H1 (cell line): ENCODE measurements around the gene IFNL1. TPM values are rescaled to one million over a fixed set of nuclear protein-coding genes. Genes with fewer than 3 reads are reported as not detected.

Experiments used
- CTCF ChIA-PET: fragments of 300-600 bp; sonication (Branson Sonifier 250); formaldehyde crosslinking; loops from one replicate; lab custom pipeline; 2021; ENCODE audit not compliant: partially characterized antibody; lab: Charles Lee
- POLR2A ChIA-PET: fragments of 300-600 bp; sonication (Branson Sonifier 250); formaldehyde crosslinking; loops from one replicate; lab custom pipeline; 2021; ENCODE audit warnings: inconsistent platforms; ENCODE audit not compliant: partially characterized antibody; lab: Charles Lee
- DNase-seq, 2 experiments: peaks; one replicate each; pipeline versions ENCODE4 v3.0.0 to v3.0.0-alpha.2; 2010 to 2022; ENCODE audit warnings: low spot score in 2 of 2, low read depth in 1 of 2, mixed read lengths in 1 of 2
- FAIRE-seq: peaks from 2 replicates; lab custom pipeline; 2011; peaks lifted over from hg19 to GRCh38; lab: Jason Lieb, UNC
- H2AFZ ChIP-seq: 2 replicates; pipeline ENCODE4 v1.8.1; 2012; ENCODE audit warnings: low read length, inconsistent platforms
- H2AK5ac ChIP-seq: 2 replicates; pipeline ENCODE4 v1.6.1; 2013; ENCODE audit warnings: low read depth, low read length
- H2BK120ac ChIP-seq: replicated peaks from 2 replicates; pipeline ENCODE3; 2013; ENCODE audit warnings: low read depth, low read length, inconsistent platforms
- H2BK12ac ChIP-seq: 2 replicates; pipeline ENCODE4 v1.6.1; 2013; ENCODE audit warnings: low read depth, low read length
- H2BK15ac ChIP-seq: 2 replicates; pipeline ENCODE4 v1.6.1; 2013; ENCODE audit warnings: low read length
- H2BK20ac ChIP-seq: 2 replicates; pipeline ENCODE4 v1.6.1; 2013; ENCODE audit warnings: low read length
- H2BK5ac ChIP-seq: 2 replicates; pipeline ENCODE4 v1.6.1; 2013; ENCODE audit warnings: low read depth, low read length
- H3K14ac ChIP-seq: 2 replicates; pipeline ENCODE4 v1.6.1; 2013; ENCODE audit warnings: inconsistent platforms; ENCODE audit not compliant: insufficient read length
- H3K18ac ChIP-seq: 2 replicates; pipeline ENCODE4 v1.6.1; 2013; ENCODE audit warnings: low read length; ENCODE audit errors: extremely low read depth
- H3K23ac ChIP-seq: 2 replicates; pipeline ENCODE4 v1.6.1; 2013; ENCODE audit warnings: inconsistent platforms; ENCODE audit not compliant: insufficient read length
- H3K23me2 ChIP-seq: 2 replicates; pipeline ENCODE4 v1.6.1; 2013; ENCODE audit warnings: low read depth, low read length
- H3K27ac ChIP-seq: 2 replicates; pipeline ENCODE4 v1.6.1; 2011; ENCODE audit warnings: low read depth, low read length, inconsistent platforms
- H3K27me3 ChIP-seq, 4 experiments: replicated peaks in 1 of 4; 1 replicate in 1 of 4; 2 replicates in 3 of 4; pipeline versions ENCODE4 v1.6.1 to v1.8.1; 2011 to 2013; ENCODE audit warnings: low read length in 3 of 4, mild to moderate bottlenecking in 3 of 4, inconsistent platforms in 2 of 4, mixed read lengths in 2 of 4, moderate library complexity in 1 of 4; ENCODE audit not compliant: control insufficient read depth in 3 of 4, insufficient read depth in 3 of 4; ENCODE audit errors: extremely low read depth in 1 of 4
- H3K36me3 ChIP-seq, 4 experiments: 2 replicates each; pipeline versions ENCODE4 v1.6.1 to v1.8.1; 2011 to 2013; ENCODE audit warnings: mild to moderate bottlenecking in 4 of 4, low read length in 3 of 4, moderate library complexity in 2 of 4, control low read depth in 1 of 4, inconsistent platforms in 1 of 4; ENCODE audit not compliant: insufficient read depth in 4 of 4, control insufficient read depth in 2 of 4
- H3K4ac ChIP-seq: replicated peaks from 2 replicates; pipeline ENCODE3; 2013; ENCODE audit warnings: low read length, low read depth, mixed read lengths, inconsistent platforms; ENCODE audit not compliant: insufficient read length
- H3K4me1 ChIP-seq, 4 experiments: replicated peaks in 1 of 4; 1 replicate in 1 of 4; 2 replicates in 3 of 4; pipeline versions ENCODE4 v1.6.1 to v1.8.1; 2011 to 2013; ENCODE audit warnings: low read length in 3 of 4, inconsistent platforms in 2 of 4, mixed read lengths in 1 of 4; ENCODE audit not compliant: insufficient read depth in 4 of 4, control insufficient read depth in 3 of 4
- H3K4me2 ChIP-seq, 2 experiments: 2 replicates each; pipeline versions ENCODE4 v1.6.1 to v1.8.1; 2011 to 2013; ENCODE audit warnings: low read depth in 2 of 2, low read length in 2 of 2, control low read depth in 1 of 2, inconsistent platforms in 1 of 2, mild to moderate bottlenecking in 1 of 2; ENCODE audit not compliant: insufficient read depth in 1 of 2
- H3K4me3 ChIP-seq, 4 experiments: fragments of 200-600, 300-600 bp in 1 of 4; sonication (generic), shearing (Covaris generic), sonication (Bioruptor Twin) in 1 of 4; 2 replicates each; pipeline versions ENCODE4 v1.5.1 to v1.8.1; 2011 to 2016; ENCODE audit warnings: low read length in 4 of 4, low read depth in 3 of 4, control low read depth in 2 of 4, inconsistent platforms in 2 of 4, mild to moderate bottlenecking in 2 of 4, mixed read lengths in 1 of 4, moderate library complexity in 1 of 4; ENCODE audit not compliant: insufficient read depth in 2 of 4; ENCODE audit errors: extremely low read depth in 1 of 4
- H3K56ac ChIP-seq: replicated peaks from 2 replicates; pipeline ENCODE3; 2013; ENCODE audit warnings: low read depth, mild to moderate bottlenecking, mixed read lengths, low read length, inconsistent platforms; ENCODE audit not compliant: insufficient read length
- H3K79me1 ChIP-seq: 2 replicates; pipeline ENCODE4 v1.6.1; 2013; ENCODE audit warnings: low read depth, low read length, control low read depth
- H3K79me2 ChIP-seq, 2 experiments: 2 replicates each; pipeline versions ENCODE4 v1.6.1 to v1.8.1; 2012 to 2013; ENCODE audit warnings: low read length in 2 of 2, mild to moderate bottlenecking in 2 of 2, inconsistent platforms in 1 of 2; ENCODE audit not compliant: insufficient read depth in 2 of 2, control insufficient read depth in 1 of 2
- H3K9ac ChIP-seq, 4 experiments: replicated peaks in 1 of 4; 1 replicate in 1 of 4; 2 replicates in 3 of 4; pipeline versions ENCODE4 v1.6.1 to v1.8.1; 2011 to 2013; ENCODE audit warnings: low read depth in 3 of 4, low read length in 3 of 4, control low read depth in 2 of 4, mild to moderate bottlenecking in 2 of 4, moderate library complexity in 2 of 4, inconsistent platforms in 1 of 4; ENCODE audit errors: extremely low read depth in 1 of 4
- H3K9me3 ChIP-seq, 2 experiments: 2 replicates each; pipeline versions ENCODE4 v1.6.1 to v1.8.1; 2012 to 2013; ENCODE audit warnings: mild to moderate bottlenecking in 2 of 2, moderate library complexity in 2 of 2, control low read depth in 1 of 2, inconsistent platforms in 1 of 2, low read depth in 1 of 2, low read length in 1 of 2, mixed read lengths in 1 of 2; ENCODE audit not compliant: insufficient read depth in 2 of 2
- H4K20me1 ChIP-seq, 2 experiments: replicated peaks in 1 of 2; 2 replicates each; pipeline versions ENCODE3 to v1.8.1; 2011 to 2013; ENCODE audit warnings: inconsistent platforms in 2 of 2, low read length in 2 of 2, mild to moderate bottlenecking in 1 of 2; ENCODE audit not compliant: insufficient read depth in 2 of 2, control insufficient read depth in 1 of 2
- H4K5ac ChIP-seq: 2 replicates; pipeline ENCODE4 v1.6.1; 2013; ENCODE audit warnings: low read length, low read depth, mixed read lengths, inconsistent platforms; ENCODE audit not compliant: insufficient read length
- H4K8ac ChIP-seq: 2 replicates; pipeline ENCODE4 v1.8.0; 2013; ENCODE audit warnings: mild to moderate bottlenecking, moderate library complexity, low read length, inconsistent platforms; ENCODE audit not compliant: insufficient read depth; ENCODE audit errors: extremely low read depth
- H4K91ac ChIP-seq: replicated peaks from 2 replicates; pipeline ENCODE3; 2013; ENCODE audit warnings: low read length, mixed read lengths, inconsistent platforms; ENCODE audit not compliant: insufficient read length
- HDAC6 ChIP-seq: IDR thresholded peaks from one replicate; pipeline ENCODE4 v1.7.1; 2012; ENCODE audit warnings: low read depth, mild to moderate bottlenecking, inconsistent platforms, low read length, moderate library complexity
- RBBP5 ChIP-seq: IDR thresholded peaks from 2 replicates; pipeline ENCODE4 v1.7.1; 2012; ENCODE audit warnings: low read depth, mild to moderate bottlenecking, inconsistent platforms, low read length, moderate library complexity, borderline replicate concordance
- RFX5 ChIP-seq: IDR thresholded peaks from 2 replicates; pipeline ENCODE4 v1.6.1; 2011; ENCODE audit warnings: low read depth, low read length, improper control_type of control experiment, borderline replicate concordance
- TAF1 ChIP-seq: IDR thresholded peaks from 2 replicates; pipeline ENCODE4 v1.6.1; 2011; ENCODE audit warnings: mild to moderate bottlenecking, low read depth, low read length
- WGBS, 2 experiments: shearing (Covaris generic) in 1 of 2; methylation state at CpG; one replicate each; pipeline versions ENCODE4 v1.1.6 to v1.1.7; 2013 to 2015; ENCODE audit warnings: low lambda C conversion rate in 2 of 2, mixed read lengths in 2 of 2, inconsistent platforms in 1 of 2, low coverage in 1 of 2, missing lambda C conversion rate in 1 of 2; ENCODE audit not compliant: insufficient replicate concordance in 2 of 2, insufficient coverage in 1 of 2, insufficient read length in 1 of 2; ENCODE audit errors: extremely low coverage in 1 of 2, missing lambda C conversion rate in 1 of 2; 5-methylcytosine and 5-hydroxymethylcytosine counted together
- polyA plus RNA-seq, 7 experiments: library from polyadenylated mRNA; depleted of rRNA in 3 of 7; stranded (reverse) in 5 of 7; unstranded in 2 of 7; fragments of >200 nt in 5 of 7; fragments of 200-250 nt in 2 of 7; gene quantifications; 1 replicate in 5 of 7; 2 replicates in 1 of 7; 4 replicates in 1 of 7; pipeline versions ENCODE4 v1.2.1 to v1.2.3, GENCODE V29; 2011 to 2013; ENCODE audit warnings: missing spikeins in 2 of 7, mixed read lengths in 2 of 7
- total RNA-seq: library from RNA; stranded (reverse); fragmentation: NEBNext Ultra II Directional; extraction: Animal tissue kit (Norgen Biotek cat#: 25700); gene quantifications from 2 replicates; pipeline ENCODE4 v1.2.1, GENCODE V29; 2021
- TF ChIP-seq, protein P1 (sequence below): IDR thresholded peaks from 2 replicates; pipeline ENCODE4 v1.6.1; 2012; ENCODE audit warnings: inconsistent platforms
- TF ChIP-seq, protein P2 (sequence below): IDR thresholded peaks from 2 replicates; pipeline ENCODE4 v1.6.1; 2012; ENCODE audit warnings: inconsistent platforms

The IFNL1 gene
- total and polyA plus RNA-seq, 2 of the 8 experiments (the other 6 are each of a cell fraction or from before 2014, with no cell fraction given) = not detected

DNA sequence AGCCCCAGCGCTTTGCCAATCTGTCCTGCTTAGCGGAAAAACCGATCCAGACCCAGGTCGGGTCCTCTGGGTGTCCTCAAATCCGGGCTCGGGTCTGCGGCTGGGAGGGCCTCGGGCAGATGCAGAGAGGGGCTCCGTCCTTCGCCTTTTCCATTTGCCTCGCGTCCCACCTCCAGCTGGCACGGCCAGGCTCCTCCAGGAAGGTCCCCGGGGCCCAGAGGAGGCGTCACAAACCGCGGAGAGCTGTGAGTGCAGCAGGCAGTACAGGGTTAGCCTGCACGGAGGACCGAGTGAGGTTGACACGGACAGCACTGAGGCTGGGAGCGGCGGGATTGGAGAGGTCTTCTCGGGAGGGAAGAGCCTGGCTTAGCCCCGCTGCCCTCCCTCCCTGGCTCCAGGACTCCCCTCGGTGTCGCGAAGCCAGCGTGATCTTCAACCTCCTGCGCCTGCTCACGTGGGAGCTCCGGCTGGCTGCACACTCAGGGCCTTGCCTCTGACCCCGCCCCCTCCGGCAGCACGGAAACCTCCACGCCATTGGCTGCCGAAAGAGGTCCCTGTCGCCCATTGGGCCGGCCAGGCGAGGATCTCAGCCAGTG is 30.8 kb upstream of the IFNL1 start:
- Histone ChIP-seq H3K4me1 (peaks cover 0 to 13% (median 7%) of the 10 kb centered on the region in 4 experiments; a peak in 4 of 7 replicates), H3K14ac (no peak overlapping the region), H3K4ac (no peak overlapping the region), H4K20me1 (peaks cover 0 to 4% of the 10 kb centered on the region in 2 experiments), H3K79me2 (no peaks in the 10 kb centered on the region), H3K9me3 (peaks cover 0 to 12% of the 10 kb centered on the region in 2 experiments; a peak in 2 of 4 replicates), H3K4me2 (peak overlapping the region; percentile 75 to 80), H3K27me3 (peaks cover 38 to 56% (median 41%) of the 10 kb centered on the region in 4 experiments), H3K9ac (no peak overlapping the region), H2AK5ac (no peak overlapping the region), H2BK12ac (no peak overlapping the region), H4K5ac (no peak overlapping the region), H3K4me3 (peak overlapping the region in 2 of 4 experiments; percentile 13 to 51; a peak in 3 of 8 replicates), H3K36me3 (no peaks in the 10 kb centered on the region), H4K8ac (peak overlapping the region; percentile 85; the same call in 1 of the 2 replicates), H2BK5ac (no peak overlapping the region), H3K79me1 (no peaks in the 10 kb centered on the region), H3K56ac (no peak overlapping the region), H2BK15ac (no peak overlapping the region), H3K27ac (no peak overlapping the region), H3K18ac (no peak overlapping the region; the same call in 1 of the 2 replicates), H3K23ac (no peak overlapping the region), H2AFZ (no peak overlapping the region; the same call in 1 of the 2 replicates), H3K23me2 (peaks cover 11% of the 10 kb centered on the region; the same call in 1 of the 2 replicates), H4K91ac (no peak overlapping the region), H2BK120ac (no peak overlapping the region), H2BK20ac (no peak overlapping the region)
- ChIA-PET POLR2A (interaction anchor here (0.8 to 1.0 kb wide), 2 partner anchors 126 to 142 kb away, joined by 3 read pairs; partner anchors contain the start of genes MED29 and PAF1), CTCF (interaction anchor here (1.0 kb wide), 2 partner anchors 33 to 155 kb away, joined by 3 read pairs; no protein-coding TSS in a partner anchor)
- FAIRE-seq = no peak
- DNase-seq = peak in 1 of 2 experiments; percentile 75
- 45% methylated on average over 28 of the region's 39 CpGs; no CpG with 5 or more reads in 1 of the 2 experiments for WGBS, 2 experiments
- TF ChIP-seq RBBP5 (no peak), HDAC6 (no peak), TAF1 (0 out of 2 replicates have a peak, but pooled peaks have one; percentile 4), RFX5 (no peak)
- TF ChIP-seq, protein P1, sequence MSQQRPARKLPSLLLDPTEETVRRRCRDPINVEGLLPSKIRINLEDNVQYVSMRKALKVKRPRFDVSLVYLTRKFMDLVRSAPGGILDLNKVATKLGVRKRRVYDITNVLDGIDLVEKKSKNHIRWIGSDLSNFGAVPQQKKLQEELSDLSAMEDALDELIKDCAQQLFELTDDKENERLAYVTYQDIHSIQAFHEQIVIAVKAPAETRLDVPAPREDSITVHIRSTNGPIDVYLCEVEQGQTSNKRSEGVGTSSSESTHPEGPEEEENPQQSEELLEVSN = peak; percentile 72
- TF ChIP-seq, protein P2, sequence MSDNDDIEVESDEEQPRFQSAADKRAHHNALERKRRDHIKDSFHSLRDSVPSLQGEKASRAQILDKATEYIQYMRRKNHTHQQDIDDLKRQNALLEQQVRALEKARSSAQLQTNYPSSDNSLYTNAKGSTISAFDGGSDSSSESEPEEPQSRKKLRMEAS = peak; percentile 91
